ENCODE results near the gene STAT1. TPM values are rescaled to one million over a fixed set of nuclear protein-coding genes. Genes with fewer than 3 reads are reported as not detected.

Gene STAT1
- total and polyA plus RNA-seq, 11 donors = 7.8 to 469 (median 44.0) TPM

- DNase-seq = no peak
- Histone ChIP-seq H3K27ac (no peak overlapping the region), H3K36me3 (peaks cover 0 to 80% (median 58%) of the 10 kb centered on the region in 9 donors), H3K4me1 (peaks cover 0 to 15% (median 3%) of the 10 kb centered on the region in 12 donors), H3K4me3 (no peak overlapping the region), H3K27me3 (no peaks in the 10 kb centered on the region), H3K9me3 (no peaks in the 10 kb centered on the region)
- no peak for ATAC-seq
- intact Hi-C loops (cut with DNase I) = no loop called here
- TF ChIP-seq POLR2A (IDR thresholded peaks at IDR 0.05) (no peak), CTCF (IDR thresholded peaks at IDR 0.05) (no peak)
Measured at GRCh38 chr2:190933361-190933760, 80.6 kb downstream of the STAT1 start.

GRCh38 chr2:190932514-190932913 lies 81.5 kb downstream of the STAT1 start:
- H3K27me3 ChIP-seq = no peaks in the 10 kb centered on the region
- WGBS, 4 donors = 87 to 96% (median 91%) methylated on average over 1 of the region's 1 CpG
- peaks cover 0 to 88% (median 67%) of the 10 kb centered on the region in 9 donors for H3K36me3 ChIP-seq
- no peak overlapping the region for H3K27ac ChIP-seq
- H3K9me3 ChIP-seq = no peaks in the 10 kb centered on the region
- H3K4me3 ChIP-seq = no peak overlapping the region
- ATAC-seq (no peak), DNase-seq (no peak)
- TF ChIP-seq CTCF (IDR thresholded peaks at IDR 0.05) (no peak), POLR2A (IDR thresholded peaks at IDR 0.05) (no peak)
- intact Hi-C loops (cut with DNase I) = no loop called here
- H3K4me1 ChIP-seq = peaks cover 0 to 10% (median 0%) of the 10 kb centered on the region in 12 donors

GRCh38 chr2:190930411-190930810 lies 83.6 kb downstream of the STAT1 start:
- Histone ChIP-seq H3K36me3 (peaks cover 0 to 95% (median 86%) of the 10 kb centered on the region in 9 donors), H3K27ac (no peak overlapping the region), H3K27me3 (no peaks in the 10 kb centered on the region), H3K4me1 (peaks cover 0 to 7% (median 0%) of the 10 kb centered on the region in 12 donors), H3K9me3 (no peaks in the 10 kb centered on the region), H3K4me3 (no peak overlapping the region)
- WGBS, 4 donors = 94 to 99% (median 95%) methylated on average over 3 of the region's 3 CpGs
- TF ChIP-seq POLR2A (IDR thresholded peaks at IDR 0.05) (no peak), CTCF (IDR thresholded peaks at IDR 0.05) (no peak)
- DNase-seq = no peak
- no peak for ATAC-seq
- intact Hi-C loops (cut with DNase I) = no loop called here

GRCh38 chr2:190929919-190930318 lies 84.1 kb downstream of the STAT1 start:
- Histone ChIP-seq H3K4me3 (no peak overlapping the region), H3K27me3 (no peaks in the 10 kb centered on the region), H3K27ac (no peak overlapping the region), H3K36me3 (peaks cover 0 to 98% (median 91%) of the 10 kb centered on the region in 9 donors), H3K4me1 (peaks cover 0 to 7% (median 0%) of the 10 kb centered on the region in 12 donors), H3K9me3 (no peaks in the 10 kb centered on the region)
- DNase-seq = no peak
- WGBS, 4 donors = 93 to 97% (median 95%) methylated on average over 7 of the region's 7 CpGs
- TF ChIP-seq CTCF (IDR thresholded peaks at IDR 0.05) (no peak), POLR2A (IDR thresholded peaks at IDR 0.05) (no peak)
- intact Hi-C loops (cut with DNase I) = no loop called here
- ATAC-seq = no peak
